Caco-2 (cell line): ENCODE measurements around the gene RBM17. TPM values are rescaled to one million over a fixed set of nuclear protein-coding genes. Genes with fewer than 3 reads are reported as not detected.
"Not testable (repeated sequence)": the region's sequence is repeated elsewhere in the genome, so short reads cannot be mapped to it uniquely, and the experiment has no call there.

ENCODE experiments used
- BruUV-seq: library from RNA; stranded (reverse); fragments of 400-500 nt; replicated peaks from 2 replicates; lab custom pipeline; 2021; lab: Mats Ljungman, UMichigan
- CTCF ChIA-PET: fragments of 300-600 bp; sonication (Branson Sonifier 250); formaldehyde crosslinking; loops from one replicate; lab custom pipeline; 2022; ENCODE audit warnings: antibody characterized with exemption; lab: Charles Lee
- POLR2A ChIA-PET: fragments of 300-600 bp; sonication (Branson Sonifier 250); formaldehyde crosslinking; loops from one replicate; lab custom pipeline; 2022; ENCODE audit warnings: antibody characterized with exemption; lab: Charles Lee
- DNase-seq, 2 experiments: peaks; one replicate each; pipeline versions ENCODE4 v3.0.0 to v3.0.0-alpha.2; 2020 to 2022
- H3K27me3 ChIP-seq: replicated peaks from 2 replicates; pipeline ENCODE4 v1.6.0; 2011; ENCODE audit warnings: low read length; ENCODE audit not compliant: control insufficient read depth, insufficient read depth
- H3K36me3 ChIP-seq: 2 replicates; pipeline ENCODE4 v1.5.1; 2011; ENCODE audit warnings: low read length; ENCODE audit not compliant: control insufficient read depth, insufficient read depth
- H3K4me1 ChIP-seq: fragments of 250-450 bp; sonication (Bioruptor Pico); 2 replicates; pipeline ENCODE4 v1.5.1; 2020; ENCODE audit warnings: mild to moderate bottlenecking
- H3K4me3 ChIP-seq: 2 replicates; pipeline ENCODE4 v1.5.1; 2011; ENCODE audit warnings: low read depth, mild to moderate bottlenecking, control low read depth, low read length
- H3K9me3 ChIP-seq: fragments of 250-450 bp; sonication (Bioruptor Pico); 2 replicates; pipeline ENCODE4 v1.5.1; 2020; ENCODE audit warnings: mild to moderate bottlenecking, moderate library complexity
- H3K27ac Mint-ChIP-seq: one replicate; pipeline ENCODE4 v1.8.0; 2022; ENCODE audit warnings: mixed read lengths; ENCODE audit not compliant: unreplicated experiment
- H3K27me3 Mint-ChIP-seq: one replicate; pipeline ENCODE4 v1.8.0; 2022; ENCODE audit warnings: mixed read lengths; ENCODE audit not compliant: insufficient read depth, unreplicated experiment
- H3K36me3 Mint-ChIP-seq: one replicate; pipeline ENCODE4 v1.8.0; 2022; ENCODE audit warnings: mild to moderate bottlenecking, mixed read lengths; ENCODE audit not compliant: insufficient read depth, unreplicated experiment
- H3K4me1 Mint-ChIP-seq: one replicate; pipeline ENCODE4 v1.8.0; 2022; ENCODE audit warnings: low read depth, mixed read lengths; ENCODE audit not compliant: unreplicated experiment
- H3K4me3 Mint-ChIP-seq: one replicate; pipeline ENCODE4 v1.8.0; 2022; ENCODE audit warnings: mild to moderate bottlenecking, moderate library complexity, mixed read lengths; ENCODE audit not compliant: unreplicated experiment
- H3K9me3 Mint-ChIP-seq: one replicate; pipeline ENCODE4 v1.8.0; 2022; ENCODE audit warnings: mixed read lengths; ENCODE audit not compliant: unreplicated experiment
- intact Hi-C: fragments of 100-400 bp; cut with micrococcal nuclease; formaldehyde crosslinking; loops from one replicate; pipeline ENCODE4 v1.10.0; 2022; ENCODE audit not compliant: unreplicated experiment
- total RNA-seq: library from RNA; stranded (reverse); gene quantifications from 2 replicates; pipeline ENCODE4 v1.2.3, GENCODE V29; 2022
- TF ChIP-seq, protein P1 (sequence below), 2 experiments: fragments of 200-600 bp in 1 of 2; IDR thresholded peaks; 1 replicate in 1 of 2; 2 replicates in 1 of 2; pipeline versions ENCODE4 v1.5.1 to v1.8.0; 2011 to 2022; ENCODE audit warnings: antibody characterized with exemption in 1 of 2, control low read depth in 1 of 2, inconsistent platforms in 1 of 2, low read depth in 1 of 2, low read length in 1 of 2, mild to moderate bottlenecking in 1 of 2, moderate library complexity in 1 of 2; ENCODE audit not compliant: insufficient read depth in 1 of 2, severe bottlenecking in 1 of 2, unreplicated experiment in 1 of 2

RBM17 gene
- total RNA-seq, 1 experiment from 2014 or later = 290 TPM

GRCh38 chr10:6101181-6101580 is 12.3 kb downstream of the RBM17 start:
- H3K4me1 ChIP-seq = no peaks in the 10 kb centered on the region
- Mint-ChIP-seq H3K4me3 (no peak overlapping the region), H3K9me3 (no peaks in the 10 kb centered on the region), H3K36me3 (peaks cover 73% of the 10 kb centered on the region), H3K27ac (no peak overlapping the region), H3K4me1 (no peaks in the 10 kb centered on the region), H3K27me3 (no peaks in the 10 kb centered on the region)
- peaks cover 10% of the 10 kb centered on the region for H3K36me3 ChIP-seq
- intact Hi-C loops = no loop called here
- TF ChIP-seq, protein P1, sequence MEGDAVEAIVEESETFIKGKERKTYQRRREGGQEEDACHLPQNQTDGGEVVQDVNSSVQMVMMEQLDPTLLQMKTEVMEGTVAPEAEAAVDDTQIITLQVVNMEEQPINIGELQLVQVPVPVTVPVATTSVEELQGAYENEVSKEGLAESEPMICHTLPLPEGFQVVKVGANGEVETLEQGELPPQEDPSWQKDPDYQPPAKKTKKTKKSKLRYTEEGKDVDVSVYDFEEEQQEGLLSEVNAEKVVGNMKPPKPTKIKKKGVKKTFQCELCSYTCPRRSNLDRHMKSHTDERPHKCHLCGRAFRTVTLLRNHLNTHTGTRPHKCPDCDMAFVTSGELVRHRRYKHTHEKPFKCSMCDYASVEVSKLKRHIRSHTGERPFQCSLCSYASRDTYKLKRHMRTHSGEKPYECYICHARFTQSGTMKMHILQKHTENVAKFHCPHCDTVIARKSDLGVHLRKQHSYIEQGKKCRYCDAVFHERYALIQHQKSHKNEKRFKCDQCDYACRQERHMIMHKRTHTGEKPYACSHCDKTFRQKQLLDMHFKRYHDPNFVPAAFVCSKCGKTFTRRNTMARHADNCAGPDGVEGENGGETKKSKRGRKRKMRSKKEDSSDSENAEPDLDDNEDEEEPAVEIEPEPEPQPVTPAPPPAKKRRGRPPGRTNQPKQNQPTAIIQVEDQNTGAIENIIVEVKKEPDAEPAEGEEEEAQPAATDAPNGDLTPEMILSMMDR (IDR thresholded peaks at IDR 0.05; ENCODE audit: insufficient read depth in 1 of 2, low read depth in 1 of 2, low read length in 1 of 2, severe bottlenecking in 1 of 2, unreplicated experiment in 1 of 2) = no peak
- no peak overlapping the region for H3K4me3 ChIP-seq
- no peaks in the 10 kb centered on the region for H3K9me3 ChIP-seq
- ChIA-PET CTCF (no interaction called here), POLR2A (no interaction called here)
- DNase-seq = no peak
- no TSS peak for BruUV-seq
- no peaks in the 10 kb centered on the region for H3K27me3 ChIP-seq

GRCh38 chr10:6102128-6102527 is 13.3 kb downstream of the RBM17 start:
- Mint-ChIP-seq H3K9me3 (no peaks in the 10 kb centered on the region), H3K36me3 (peaks cover 77% of the 10 kb centered on the region), H3K4me3 (no peak overlapping the region), H3K27ac (no peak overlapping the region), H3K4me1 (no peaks in the 10 kb centered on the region), H3K27me3 (no peaks in the 10 kb centered on the region)
- H3K4me3 ChIP-seq = no peak overlapping the region
- TF ChIP-seq, protein P1 (IDR thresholded peaks at IDR 0.05; ENCODE audit: insufficient read depth in 1 of 2, low read depth in 1 of 2, low read length in 1 of 2, severe bottlenecking in 1 of 2, unreplicated experiment in 1 of 2) = no peak
- POLR2A ChIA-PET = no interaction called here
- DNase-seq = no peak
- CTCF ChIA-PET = no interaction called here
- H3K27me3 ChIP-seq = no peaks in the 10 kb centered on the region
- no peaks in the 10 kb centered on the region for H3K9me3 ChIP-seq
- H3K4me1 ChIP-seq = no peaks in the 10 kb centered on the region
- intact Hi-C loops = no loop called here
- peaks cover 12% of the 10 kb centered on the region for H3K36me3 ChIP-seq
- no TSS peak for BruUV-seq

DNA sequence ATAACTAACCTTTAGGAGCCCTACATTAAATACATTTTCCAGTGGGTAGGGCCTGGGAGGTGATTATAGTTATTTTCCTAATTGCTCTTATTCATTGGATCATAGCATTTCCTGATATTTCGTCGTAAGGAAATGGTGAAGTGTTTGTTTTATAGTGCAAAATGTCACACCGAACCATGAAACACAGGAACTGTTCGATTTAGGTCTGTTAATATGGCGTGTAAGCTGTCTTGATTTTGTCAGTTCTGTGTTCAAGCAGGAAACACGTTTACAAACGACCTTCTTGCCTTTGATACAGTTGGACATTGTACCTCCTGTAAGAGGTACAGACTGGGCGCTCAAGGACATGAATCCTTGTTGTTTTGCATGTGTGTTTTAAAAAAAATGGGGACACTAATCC is 14.8 kb downstream of the RBM17 start:
- no peak overlapping the region for H3K27ac Mint-ChIP-seq
- DNase-seq = no peak
- CTCF ChIA-PET = no interaction called here
- H3K4me3 ChIP-seq = no peak overlapping the region
- no peak overlapping the region for H3K4me3 Mint-ChIP-seq
- no peaks in the 10 kb centered on the region for H3K4me1 Mint-ChIP-seq
- TF ChIP-seq, protein P1 (IDR thresholded peaks at IDR 0.05; ENCODE audit: insufficient read depth in 1 of 2, low read depth in 1 of 2, low read length in 1 of 2, severe bottlenecking in 1 of 2, unreplicated experiment in 1 of 2) = no peak
- BruUV-seq = no TSS peak
- H3K9me3 ChIP-seq = no peaks in the 10 kb centered on the region
- H3K27me3 Mint-ChIP-seq = no peaks in the 10 kb centered on the region
- no peaks in the 10 kb centered on the region for H3K4me1 ChIP-seq
- POLR2A ChIA-PET = no interaction called here
- no peaks in the 10 kb centered on the region for H3K9me3 Mint-ChIP-seq
- H3K36me3 ChIP-seq = peaks cover 12% of the 10 kb centered on the region
- intact Hi-C loops = no loop called here
- H3K27me3 ChIP-seq = no peaks in the 10 kb centered on the region
- H3K36me3 Mint-ChIP-seq = peaks cover 77% of the 10 kb centered on the region

DNA sequence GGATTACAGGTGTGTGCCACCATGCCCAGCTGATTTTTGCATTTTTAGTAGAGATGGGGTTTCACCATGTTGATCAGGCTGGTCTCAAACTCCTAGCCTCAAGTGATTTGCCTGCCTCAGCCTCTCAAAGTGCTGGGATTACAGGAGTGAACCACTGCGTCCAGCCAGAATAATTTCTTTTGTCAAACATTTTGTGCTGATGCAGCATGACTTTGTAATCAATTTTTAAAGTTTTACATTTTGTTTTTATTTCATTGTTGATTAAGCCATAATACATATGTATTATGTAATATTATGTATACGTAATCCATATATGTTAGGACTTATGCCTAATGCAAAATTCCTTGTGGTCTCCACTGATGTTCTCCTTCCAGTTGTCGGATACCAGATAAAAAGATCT is 18.8 kb downstream of the RBM17 start:
- peaks cover 88% of the 10 kb centered on the region for H3K36me3 Mint-ChIP-seq
- H3K4me1 Mint-ChIP-seq, H3K27me3 Mint-ChIP-seq, H3K4me3 ChIP-seq, H3K27ac Mint-ChIP-seq, H3K27me3 ChIP-seq, H3K9me3 Mint-ChIP-seq, DNase-seq, BruUV-seq, H3K4me3 Mint-ChIP-seq, POLR2A ChIA-PET, H3K4me1 ChIP-seq, H3K9me3 ChIP-seq: not testable (repeated sequence)
- intact Hi-C loops = loop anchor here (2.0 kb wide), 3 partner anchors 19 to 55 kb away; partner anchors contain the start of gene RBM17
- H3K36me3 ChIP-seq = peaks cover 21% of the 10 kb centered on the region
- CTCF ChIA-PET = interaction anchor here (1.5 kb wide), 1 partner anchor 298 kb away, joined by 12 read pairs; no protein-coding TSS in a partner anchor
